ENCODE results near the gene GULP1. TPM values are rescaled to one million over a fixed set of nuclear protein-coding genes. Genes with fewer than 3 reads are reported as not detected.

The GULP1 gene
- total and polyA plus RNA-seq, 2 of the 13 experiments (the other 11 are each of a cell fraction or from before 2014, with no cell fraction given): 0.15 TPM; not detected in 1

GRCh38 chr2:188285774-188286173 lies 5.9 kb upstream of the GULP1 start:
- no peaks in the 10 kb centered on the region for H3K79me2 ChIP-seq (ENCODE audit: insufficient read depth, low read length)
- CTCF ChIA-PET (ENCODE audit: low intra/inter-chr PET ratio, low total read pairs): no interaction called here
- H4K20me1 ChIP-seq (ENCODE audit: insufficient read depth, low read length): no peaks in the 10 kb centered on the region
- ATAC-seq (no peak), FAIRE-seq (no peak), DNase-seq (ENCODE audit: low spot score) (no peak)
- BruUV-seq (replicated peaks): no TSS peak
- H3K4me1 ChIP-seq (ENCODE audit: insufficient read depth, low read length): no peaks in the 10 kb centered on the region
- no peak overlapping the region for H3K9ac ChIP-seq (ENCODE audit: insufficient read depth, low read depth, low read length)
- H3K36me3 ChIP-seq (replicated peaks in 1 of 2; ENCODE audit: control insufficient read depth in 1 of 2, insufficient read depth in 2 of 2, low read length in 2 of 2): no peaks in the 10 kb centered on the region
- intact Hi-C loops (cut with micrococcal nuclease; ENCODE audit: unreplicated experiment) (no loop called here), in situ Hi-C loops (cut with HindIII; ENCODE audit: extremely low pct_ligation_motif_present, low pct_unique_long_range_greater_than_20kb) (no loop called here)
- H3K4me3 ChIP-seq (replicated peaks in 1 of 3; ENCODE audit: insufficient read depth in 1 of 3, low read depth in 2 of 3, low read length in 3 of 3): no peak overlapping the region
- no peak overlapping the region for H3K27ac ChIP-seq (ENCODE audit: extremely low read length, insufficient read depth, low read length)
- TF ChIP-seq ZSCAN12 (CRISPR knock-in tag; IDR thresholded peaks at IDR 0.05) (no peak), NFE2L1 (CRISPR knock-in tag; IDR thresholded peaks at IDR 0.05; ENCODE audit: borderline replicate concordance) (no peak), SIX4 (CRISPR knock-in tag; IDR thresholded peaks at IDR 0.05) (no peak), DNMT1 (CRISPR knock-in tag; IDR thresholded peaks at IDR 0.05) (no peak), LCORL (IDR thresholded peaks at IDR 0.05) (no peak), LCORL (CRISPR knock-in tag; IDR thresholded peaks at IDR 0.05) (no peak), HDAC2 (CRISPR knock-in tag; IDR thresholded peaks at IDR 0.05) (no peak), GLMP (CRISPR knock-in tag; IDR thresholded peaks at IDR 0.05; ENCODE audit: borderline replicate concordance) (no peak), ZNF780A (CRISPR knock-in tag; IDR thresholded peaks at IDR 0.05) (no peak), ZNF816 (CRISPR knock-in tag; IDR thresholded peaks at IDR 0.05; ENCODE audit: borderline replicate concordance) (no peak)
- TF ChIP-seq, protein P1, sequence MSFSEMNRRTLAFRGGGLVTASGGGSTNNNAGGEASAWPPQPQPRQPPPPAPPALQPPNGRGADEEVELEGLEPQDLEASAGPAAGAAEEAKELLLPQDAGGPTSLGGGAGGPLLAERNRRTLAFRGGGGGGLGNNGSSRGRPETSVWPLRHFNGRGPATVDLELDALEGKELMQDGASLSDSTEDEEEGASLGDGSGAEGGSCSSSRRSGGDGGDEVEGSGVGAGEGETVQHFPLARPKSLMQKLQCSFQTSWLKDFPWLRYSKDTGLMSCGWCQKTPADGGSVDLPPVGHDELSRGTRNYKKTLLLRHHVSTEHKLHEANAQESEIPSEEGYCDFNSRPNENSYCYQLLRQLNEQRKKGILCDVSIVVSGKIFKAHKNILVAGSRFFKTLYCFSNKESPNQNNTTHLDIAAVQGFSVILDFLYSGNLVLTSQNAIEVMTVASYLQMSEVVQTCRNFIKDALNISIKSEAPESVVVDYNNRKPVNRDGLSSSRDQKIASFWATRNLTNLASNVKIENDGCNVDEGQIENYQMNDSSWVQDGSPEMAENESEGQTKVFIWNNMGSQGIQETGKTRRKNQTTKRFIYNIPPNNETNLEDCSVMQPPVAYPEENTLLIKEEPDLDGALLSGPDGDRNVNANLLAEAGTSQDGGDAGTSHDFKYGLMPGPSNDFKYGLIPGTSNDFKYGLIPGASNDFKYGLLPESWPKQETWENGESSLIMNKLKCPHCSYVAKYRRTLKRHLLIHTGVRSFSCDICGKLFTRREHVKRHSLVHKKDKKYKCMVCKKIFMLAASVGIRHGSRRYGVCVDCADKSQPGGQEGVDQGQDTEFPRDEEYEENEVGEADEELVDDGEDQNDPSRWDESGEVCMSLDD (CRISPR knock-in tag; IDR thresholded peaks at IDR 0.05; ENCODE audit: borderline replicate concordance): no peak
- no peak overlapping the region for H2AFZ ChIP-seq (ENCODE audit: low read length)
- no peaks in the 10 kb centered on the region; a peak in 1 of 5 replicates for H3K27me3 ChIP-seq (ENCODE audit: control insufficient read depth in 1 of 2, insufficient read depth in 2 of 2, low read length in 2 of 2)
- POLR2A ChIA-PET: no interaction called here
- no peaks in the 10 kb centered on the region for H3K9me3 ChIP-seq (ENCODE audit: low read length)
- WGBS (ENCODE audit: low lambda C conversion rate): 13% methylated on average over 2 of the region's 2 CpGs
- H3K4me2 ChIP-seq (ENCODE audit: low read depth, low read length): no peak overlapping the region

Data from HepG2 (cell line).